ENCODE results near the gene IRF2. TPM values are rescaled to one million over a fixed set of nuclear protein-coding genes. Genes with fewer than 3 reads are reported as not detected.
A peak's percentile ranks its signal among the peaks of the same experiment; 100 is the strongest.

The IRF2 gene
- total and polyA plus RNA-seq, 7 donors = 6.7 to 28.9 (median 16.8) TPM

GRCh38 chr4:184350213-184350817, 124.0 kb downstream of the IRF2 start:
- 88 to 91% (median 90%) methylated on average over 9 of the region's 9 CpGs for WGBS, 3 donors
- DNase-seq = no peak
- intact Hi-C loops (cut with DNase I) = no loop called here
- Histone ChIP-seq H3K36me3 (ENCODE audit: insufficient read depth in 1 of 2, low read depth in 1 of 2) (no peaks in the 10 kb centered on the region), H3K4me3 (no peak overlapping the region), H3K4me1 (peaks cover 40% of the 10 kb centered on the region), H3K27ac (no peak overlapping the region), H3K27me3 (ENCODE audit: insufficient read depth in 3 of 3, low read length in 2 of 3) (no peaks in the 10 kb centered on the region), H3K9me3 (no peaks in the 10 kb centered on the region)
- TF ChIP-seq, protein P1, sequence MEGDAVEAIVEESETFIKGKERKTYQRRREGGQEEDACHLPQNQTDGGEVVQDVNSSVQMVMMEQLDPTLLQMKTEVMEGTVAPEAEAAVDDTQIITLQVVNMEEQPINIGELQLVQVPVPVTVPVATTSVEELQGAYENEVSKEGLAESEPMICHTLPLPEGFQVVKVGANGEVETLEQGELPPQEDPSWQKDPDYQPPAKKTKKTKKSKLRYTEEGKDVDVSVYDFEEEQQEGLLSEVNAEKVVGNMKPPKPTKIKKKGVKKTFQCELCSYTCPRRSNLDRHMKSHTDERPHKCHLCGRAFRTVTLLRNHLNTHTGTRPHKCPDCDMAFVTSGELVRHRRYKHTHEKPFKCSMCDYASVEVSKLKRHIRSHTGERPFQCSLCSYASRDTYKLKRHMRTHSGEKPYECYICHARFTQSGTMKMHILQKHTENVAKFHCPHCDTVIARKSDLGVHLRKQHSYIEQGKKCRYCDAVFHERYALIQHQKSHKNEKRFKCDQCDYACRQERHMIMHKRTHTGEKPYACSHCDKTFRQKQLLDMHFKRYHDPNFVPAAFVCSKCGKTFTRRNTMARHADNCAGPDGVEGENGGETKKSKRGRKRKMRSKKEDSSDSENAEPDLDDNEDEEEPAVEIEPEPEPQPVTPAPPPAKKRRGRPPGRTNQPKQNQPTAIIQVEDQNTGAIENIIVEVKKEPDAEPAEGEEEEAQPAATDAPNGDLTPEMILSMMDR (IDR thresholded peaks at IDR 0.05) = no peak
- ATAC-seq = no peak

DNA sequence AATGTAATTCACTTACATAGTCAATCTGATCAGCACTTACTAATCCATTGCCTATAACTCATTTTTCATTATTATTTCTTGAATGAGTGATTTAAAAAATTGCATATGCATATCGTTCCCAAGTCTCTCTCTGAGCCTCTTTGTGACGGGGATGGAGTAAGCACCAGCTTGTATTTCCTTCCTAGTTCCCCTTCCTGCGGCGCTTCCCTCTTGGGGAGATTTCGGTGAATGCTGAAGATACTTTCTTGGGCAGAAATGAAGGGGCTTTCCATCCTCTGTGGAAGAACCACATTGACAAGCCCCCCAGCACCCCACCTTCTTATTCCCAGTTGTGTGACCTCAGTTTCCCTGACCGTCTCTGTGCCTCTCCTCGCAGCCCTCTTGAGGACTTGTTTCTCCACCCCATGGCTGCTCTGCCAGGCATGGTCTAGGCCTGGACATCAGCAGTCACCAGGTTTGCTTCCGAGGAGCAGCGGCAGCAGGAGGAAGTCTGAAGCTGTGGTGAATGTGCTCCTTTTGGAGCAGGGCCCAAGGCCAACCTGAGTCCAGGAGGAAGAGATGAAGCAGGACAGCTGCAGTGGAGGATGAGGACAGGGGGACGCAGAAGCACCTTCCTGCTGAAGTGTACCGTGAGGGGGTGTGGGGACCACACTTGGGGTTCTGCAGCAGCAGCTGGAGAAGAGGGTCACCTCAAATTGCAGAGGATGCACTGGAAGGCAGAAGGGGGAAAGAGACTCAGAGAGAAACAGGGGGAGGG, 124.9 kb downstream of the IRF2 start:
- ATAC-seq (no peak), DNase-seq (no peak)
- Histone ChIP-seq H3K36me3 (ENCODE audit: insufficient read depth in 1 of 2, low read depth in 1 of 2) (no peaks in the 10 kb centered on the region), H3K4me3 (no peak overlapping the region), H3K27me3 (ENCODE audit: insufficient read depth in 3 of 3, low read length in 2 of 3) (no peaks in the 10 kb centered on the region), H3K4me1 (peaks cover 49% of the 10 kb centered on the region), H3K9me3 (no peaks in the 10 kb centered on the region), H3K27ac (peak overlapping the region; percentile 94)
- intact Hi-C loops (cut with DNase I) = loop anchor here (2.0 to 5.0 kb wide), 3 partner anchors 33 to 123 kb away; partner anchors contain the start of gene IRF2 (in 1 of the 2)
- TF ChIP-seq, protein P1 (IDR thresholded peaks at IDR 0.05) = no peak
- 72 to 80% (median 77%) methylated on average over 11 of the region's 11 CpGs for WGBS, 3 donors

- H3K27ac ChIP-seq = peak overlapping the region; percentile 94
- intact Hi-C loops (cut with DNase I) = loop anchor here (2.0 to 5.0 kb wide), 3 partner anchors 34 to 124 kb away; partner anchors contain the start of gene IRF2 (in 1 of the 2)
- peak in 2 of 4 donors; percentile 53 to 56 for ATAC-seq
Measured at GRCh38 chr4:184348311-184349233, 125.8 kb downstream of the IRF2 start.

More at GRCh38 chr4:184348311-184349233, 125.8 kb downstream of the IRF2 start:
- 54 to 71% (median 56%) methylated on average over 15 of the region's 15 CpGs for WGBS, 3 donors
- peaks cover 55% of the 10 kb centered on the region for H3K4me1 ChIP-seq
- TF ChIP-seq, protein P1 (IDR thresholded peaks at IDR 0.05) = no peak
- H3K4me3 ChIP-seq = no peak overlapping the region
- H3K27me3 ChIP-seq (ENCODE audit: insufficient read depth in 3 of 3, low read length in 2 of 3) = no peaks in the 10 kb centered on the region
- no peak for DNase-seq
- no peaks in the 10 kb centered on the region for H3K36me3 ChIP-seq (ENCODE audit: insufficient read depth in 1 of 2, low read depth in 1 of 2)
- no peaks in the 10 kb centered on the region for H3K9me3 ChIP-seq

Measured in psoas muscle (tissue), 8 donors.